WTC11 (cell line): ENCODE data around the gene CDH6. TPM values are rescaled to one million over a fixed set of nuclear protein-coding genes. Genes with fewer than 3 reads are reported as not detected.

Experiments
- ATAC-seq: fragments of 200-7000 bp; cut with Tn5 transposase; 2 replicates; pipeline ENCODE4 v1.10.0; 2021; ENCODE audit warnings: mild to moderate bottlenecking, moderate library complexity
- CTCF ChIA-PET: fragments of 300-600 bp; sonication (Branson Sonifier 250); formaldehyde crosslinking; loops from one replicate; lab custom pipeline; 2021; ENCODE audit warnings: antibody characterized with exemption; lab: Charles Lee
- POLR2A ChIA-PET: fragments of 350-600 bp; sonication (Branson Sonifier 250); formaldehyde crosslinking; loops from one replicate; lab custom pipeline; 2021; ENCODE audit warnings: antibody characterized with exemption; lab: Charles Lee
- DNase-seq: peaks from one replicate; pipeline ENCODE4 v3.0.0; 2021; ENCODE audit warnings: low spot score
- H3K27ac Mint-ChIP-seq: 2 replicates; pipeline ENCODE4 v1.8.0; 2021; ENCODE audit warnings: mixed read lengths
- H3K27me3 Mint-ChIP-seq: 2 replicates; pipeline ENCODE4 v1.8.0; 2021; ENCODE audit warnings: low read depth, mild to moderate bottlenecking, moderate library complexity, mixed read lengths
- H3K36me3 Mint-ChIP-seq: 2 replicates; pipeline ENCODE4 v1.8.0; 2021; ENCODE audit warnings: mixed read lengths
- H3K4me1 Mint-ChIP-seq: 2 replicates; pipeline ENCODE4 v1.8.0; 2022; ENCODE audit warnings: mixed read lengths
- H3K4me3 Mint-ChIP-seq: 2 replicates; pipeline ENCODE4 v1.8.0; 2021; ENCODE audit warnings: mild to moderate bottlenecking, moderate library complexity, mixed read lengths
- H3K9me3 Mint-ChIP-seq: 2 replicates; pipeline ENCODE4 v1.8.0; 2021; ENCODE audit warnings: mixed read lengths
- AFF4 ChIP-seq: sonication (generic); formaldehyde crosslinking; IDR thresholded peaks from 2 replicates; pipeline ENCODE4 v1.8.1; 2023; ENCODE audit warnings: mild to moderate bottlenecking, missing genetic modification reagents, borderline replicate concordance
- AR ChIP-seq: fragments of 250-450 bp; sonication (Bioruptor Pico); IDR thresholded peaks from 2 replicates; pipeline ENCODE4 v1.9.0; 2021; ENCODE audit warnings: mild to moderate bottlenecking
- ATF1 ChIP-seq: sonication (generic); formaldehyde crosslinking; IDR thresholded peaks from 2 replicates; pipeline ENCODE4 v1.8.1; 2023; ENCODE audit warnings: mild to moderate bottlenecking, moderate library complexity, missing genetic modification reagents
- ATF2 ChIP-seq: sonication (generic); formaldehyde crosslinking; IDR thresholded peaks from 2 replicates; pipeline ENCODE4 v1.8.1; 2022; ENCODE audit warnings: low read depth, missing genetic modification reagents, borderline replicate concordance
- FOXJ3 ChIP-seq: sonication (generic); formaldehyde crosslinking; IDR thresholded peaks from 2 replicates; pipeline ENCODE4 v1.9.0; 2021; ENCODE audit warnings: missing genetic modification reagents, mild to moderate bottlenecking, borderline replicate concordance
- GTF2I ChIP-seq: fragments of 250-450 bp; sonication (Bioruptor Pico); conservative IDR thresholded peaks from 2 replicates; pipeline ENCODE4 v1.4.0; 2021; ENCODE audit warnings: mild to moderate bottlenecking
- HMGA2 ChIP-seq: fragments of 250-450 bp; sonication (Bioruptor Pico); IDR thresholded peaks from 2 replicates; pipeline ENCODE4 v1.4.0; 2021; ENCODE audit warnings: mild to moderate bottlenecking, moderate library complexity
- IRF2 ChIP-seq: sonication (generic); formaldehyde crosslinking; IDR thresholded peaks from 2 replicates; pipeline ENCODE4 v1.8.0; 2022; ENCODE audit warnings: low read depth, missing genetic modification reagents, borderline replicate concordance
- MXD4 ChIP-seq: fragments of 250-450 bp; sonication (Bioruptor Pico); IDR thresholded peaks from 2 replicates; pipeline ENCODE4 v1.8.0; 2021; ENCODE audit warnings: mild to moderate bottlenecking, moderate library complexity, borderline replicate concordance
- OVOL2 ChIP-seq: fragments of 250-450 bp; sonication (Bioruptor Pico); IDR thresholded peaks from 2 replicates; pipeline ENCODE4 v1.9.0; 2021; ENCODE audit warnings: mild to moderate bottlenecking, borderline replicate concordance
- SOX15 ChIP-seq: fragments of 250-450 bp; sonication (Bioruptor Pico); IDR thresholded peaks from 2 replicates; pipeline ENCODE4 v1.9.0; 2021; ENCODE audit warnings: mild to moderate bottlenecking
- SP1 ChIP-seq: sonication (generic); formaldehyde crosslinking; conservative IDR thresholded peaks from 2 replicates; pipeline ENCODE4 v1.8.1; 2022; ENCODE audit warnings: missing genetic modification reagents
- TEAD4 ChIP-seq: sonication (generic); formaldehyde crosslinking; IDR thresholded peaks from 2 replicates; pipeline ENCODE4 v1.8.0; 2022; ENCODE audit warnings: mild to moderate bottlenecking, missing genetic modification reagents
- USF1 ChIP-seq: sonication (generic); formaldehyde crosslinking; IDR thresholded peaks from 2 replicates; pipeline ENCODE4 v1.8.0; 2022; ENCODE audit warnings: mild to moderate bottlenecking, missing genetic modification reagents
- ZBTB21 ChIP-seq: sonication (generic); formaldehyde crosslinking; IDR thresholded peaks from 2 replicates; pipeline ENCODE4 v1.8.1; 2023; ENCODE audit warnings: mild to moderate bottlenecking, missing genetic modification reagents, borderline replicate concordance
- ZBTB43 ChIP-seq: sonication (generic); formaldehyde crosslinking; IDR thresholded peaks from 2 replicates; pipeline ENCODE4 v1.8.1; 2023; ENCODE audit warnings: mild to moderate bottlenecking, missing genetic modification reagents
- ZNF232 ChIP-seq: sonication (generic); formaldehyde crosslinking; IDR thresholded peaks from 2 replicates; pipeline ENCODE4 v1.8.0; 2022; ENCODE audit warnings: mild to moderate bottlenecking, missing genetic modification reagents
- ZNF281 ChIP-seq: sonication (generic); formaldehyde crosslinking; IDR thresholded peaks from 2 replicates; pipeline ENCODE4 v1.8.0; 2023; ENCODE audit warnings: mild to moderate bottlenecking, missing genetic modification reagents
- ZNF671 ChIP-seq: fragments of 250-450 bp; sonication (Bioruptor Pico); IDR thresholded peaks from 2 replicates; pipeline ENCODE4 v1.8.0; 2021; ENCODE audit warnings: mild to moderate bottlenecking
- total RNA-seq: library from RNA; stranded (reverse); gene quantifications from 3 replicates; pipeline ENCODE4 v1.2.3, GENCODE V29; 2021

Gene CDH6
- total RNA-seq, 1 experiment from 2014 or later = 2.6 TPM

GRCh38 chr5:31268256-31268655, 74.8 kb downstream of the CDH6 start:
- H3K4me1 Mint-ChIP-seq = peaks cover 27% of the 10 kb centered on the region
- no peak overlapping the region for H3K27ac Mint-ChIP-seq
- H3K9me3 Mint-ChIP-seq = no peaks in the 10 kb centered on the region
- TF ChIP-seq HMGA2 (CRISPR knock-in tag) (no peak), ATF2 (CRISPR knock-in tag) (no peak), ATF1 (CRISPR knock-in tag) (no peak), ZBTB21 (CRISPR knock-in tag) (no peak), GTF2I (CRISPR knock-in tag) (no peak), ZBTB43 (CRISPR knock-in tag) (no peak), SOX15 (CRISPR knock-in tag) (no peak), MXD4 (CRISPR knock-in tag) (no peak), ZNF232 (CRISPR knock-in tag) (no peak), ZNF281 (CRISPR knock-in tag) (no peak), SP1 (CRISPR knock-in tag) (no peak), AR (CRISPR knock-in tag) (no peak)
- no peak overlapping the region for H3K4me3 Mint-ChIP-seq
- no peak for ATAC-seq
- H3K36me3 Mint-ChIP-seq = no peaks in the 10 kb centered on the region
- POLR2A ChIA-PET = no interaction called here
- no peaks in the 10 kb centered on the region for H3K27me3 Mint-ChIP-seq
- CTCF ChIA-PET = interaction anchor here (2.0 to 4.8 kb wide), 2 partner anchors 31 to 36 kb away, joined by 7 to 35 read pairs; no protein-coding TSS in a partner anchor
- DNase-seq = no peak

- Mint-ChIP-seq H3K36me3 (no peaks in the 10 kb centered on the region), H3K4me3 (no peak overlapping the region), H3K27me3 (no peaks in the 10 kb centered on the region), H3K27ac (no peak overlapping the region), H3K9me3 (no peaks in the 10 kb centered on the region), H3K4me1 (peaks cover 31% of the 10 kb centered on the region)
- ATAC-seq (no peak), DNase-seq (no peak)
- CTCF ChIA-PET = interaction anchor here (2.0 to 4.8 kb wide), 2 partner anchors 31 to 36 kb away, joined by 7 to 35 read pairs; no protein-coding TSS in a partner anchor
- no peak for TF ChIP-seq IRF2 (CRISPR knock-in tag)
- TF ChIP-seq ZNF671 (CRISPR knock-in tag) = no peak
- POLR2A ChIA-PET = no interaction called here
Measured at GRCh38 chr5:31268686-31269085, 75.2 kb downstream of the CDH6 start.

GRCh38 chr5:31269259-31269658, 75.8 kb downstream of the CDH6 start:
- ATAC-seq = no peak
- Mint-ChIP-seq H3K27me3 (no peaks in the 10 kb centered on the region), H3K4me1 (peaks cover 37% of the 10 kb centered on the region), H3K36me3 (no peaks in the 10 kb centered on the region), H3K9me3 (no peaks in the 10 kb centered on the region), H3K27ac (no peak overlapping the region), H3K4me3 (no peak overlapping the region)
- ChIA-PET CTCF (interaction anchor here (0.6 to 4.8 kb wide), 11 partner anchors 10 to 868 kb away, joined by 3 to 43 read pairs (median 10); no protein-coding TSS in a partner anchor), POLR2A (no interaction called here)
- no peak for DNase-seq
- TF ChIP-seq OVOL2 (CRISPR knock-in tag) (no peak), FOXJ3 (no peak), USF1 (CRISPR knock-in tag) (no peak), AFF4 (CRISPR knock-in tag) (no peak), TEAD4 (CRISPR knock-in tag) (no peak)
